Loucy (cell line): ENCODE measurements around the gene ETS2.

Experiments used
- EZH2phosphoT487 ChIP-seq: fragments of 200-600 bp; IDR thresholded peaks from 2 replicates; pipeline ENCODE4 v1.6.1; 2018; ENCODE audit warnings: antibody characterized with exemption, mild to moderate bottlenecking, moderate library complexity, borderline replicate concordance
- TF ChIP-seq, protein P1 (sequence below): fragments of 200-600 bp; sonication (generic); conservative IDR thresholded peaks from 2 replicates; pipeline ENCODE4 v1.5.1; 2014; ENCODE audit warnings: mild to moderate bottlenecking, antibody characterized with exemption, low read length

GRCh38 chr21:38830671-38831525 is 25.2 kb downstream of the ETS2 start:
- TF ChIP-seq, protein P1, sequence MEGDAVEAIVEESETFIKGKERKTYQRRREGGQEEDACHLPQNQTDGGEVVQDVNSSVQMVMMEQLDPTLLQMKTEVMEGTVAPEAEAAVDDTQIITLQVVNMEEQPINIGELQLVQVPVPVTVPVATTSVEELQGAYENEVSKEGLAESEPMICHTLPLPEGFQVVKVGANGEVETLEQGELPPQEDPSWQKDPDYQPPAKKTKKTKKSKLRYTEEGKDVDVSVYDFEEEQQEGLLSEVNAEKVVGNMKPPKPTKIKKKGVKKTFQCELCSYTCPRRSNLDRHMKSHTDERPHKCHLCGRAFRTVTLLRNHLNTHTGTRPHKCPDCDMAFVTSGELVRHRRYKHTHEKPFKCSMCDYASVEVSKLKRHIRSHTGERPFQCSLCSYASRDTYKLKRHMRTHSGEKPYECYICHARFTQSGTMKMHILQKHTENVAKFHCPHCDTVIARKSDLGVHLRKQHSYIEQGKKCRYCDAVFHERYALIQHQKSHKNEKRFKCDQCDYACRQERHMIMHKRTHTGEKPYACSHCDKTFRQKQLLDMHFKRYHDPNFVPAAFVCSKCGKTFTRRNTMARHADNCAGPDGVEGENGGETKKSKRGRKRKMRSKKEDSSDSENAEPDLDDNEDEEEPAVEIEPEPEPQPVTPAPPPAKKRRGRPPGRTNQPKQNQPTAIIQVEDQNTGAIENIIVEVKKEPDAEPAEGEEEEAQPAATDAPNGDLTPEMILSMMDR: no peak
- no peak for TF ChIP-seq EZH2phosphoT487
